Activated T-helper 1 cell treated with anti-CD3 and anti-CD28 coated beads, Interleukin-12 subunit alpha, Interleukin-12 subunit beta, Interleukin-2, Interleukin-4 antibody, amounts not matched to agents 30 ng/mL and 10 ng/mL and 1 ng/mL, durations not matched to agents 14 hours and 24 hours and 36 hours (primary cell): ENCODE results near the gene DNAH11. TPM values are rescaled to one million over a fixed set of nuclear protein-coding genes. Genes with fewer than 3 reads are reported as not detected.
A peak's percentile ranks its signal among the peaks of the same experiment; 100 is the strongest.

Experiments used
- DNase-seq: peaks from one replicate; pipeline ENCODE4 v3.0.0; 2021; ENCODE audit warnings: low spot score
- H3K27ac Mint-ChIP-seq: one replicate; pipeline ENCODE4 v1.8.0; 2021; ENCODE audit warnings: mild to moderate bottlenecking, mixed read lengths
- H3K27me3 Mint-ChIP-seq: one replicate; pipeline ENCODE4 v1.8.0; 2022; ENCODE audit warnings: mild to moderate bottlenecking, moderate library complexity, mixed read lengths; ENCODE audit not compliant: insufficient read depth
- H3K36me3 Mint-ChIP-seq: one replicate; pipeline ENCODE4 v1.8.0; 2021; ENCODE audit warnings: low read depth, mixed read lengths
- H3K4me1 Mint-ChIP-seq: one replicate; pipeline ENCODE4 v1.8.0; 2021; ENCODE audit warnings: low read depth, mixed read lengths
- H3K4me3 Mint-ChIP-seq: one replicate; pipeline ENCODE4 v1.8.0; 2021; ENCODE audit warnings: mild to moderate bottlenecking, moderate library complexity, mixed read lengths
- H3K9me3 Mint-ChIP-seq: one replicate; pipeline ENCODE4 v1.8.0; 2021; ENCODE audit warnings: mixed read lengths
- intact Hi-C: fragments of 100-400 bp; cut with micrococcal nuclease; formaldehyde crosslinking; loops from one replicate; pipeline ENCODE4 v1.15.1; 2024
- total RNA-seq: library from RNA; stranded (reverse); gene quantifications from 2 replicates; pipeline ENCODE4 v1.2.3, GENCODE V29; 2022

Gene DNAH11
- total RNA-seq, 1 donor from 2014 or later = 1.3 TPM

GRCh38 chr7:21754963-21755362, 212.1 kb downstream of the DNAH11 start:
- no peaks in the 10 kb centered on the region for H3K4me1 Mint-ChIP-seq
- DNase-seq = no peak
- H3K27me3 Mint-ChIP-seq = peaks cover 9% of the 10 kb centered on the region
- H3K36me3 Mint-ChIP-seq = no peaks in the 10 kb centered on the region
- H3K4me3 Mint-ChIP-seq = no peak overlapping the region
- no peaks in the 10 kb centered on the region for H3K9me3 Mint-ChIP-seq
- no peak overlapping the region for H3K27ac Mint-ChIP-seq
- intact Hi-C loops = no loop called here

GRCh38 chr7:21757537-21758282, 214.9 kb downstream of the DNAH11 start:
- intact Hi-C loops = no loop called here
- peaks cover 8% of the 10 kb centered on the region for H3K27me3 Mint-ChIP-seq
- no peaks in the 10 kb centered on the region for H3K4me1 Mint-ChIP-seq
- H3K9me3 Mint-ChIP-seq = no peaks in the 10 kb centered on the region
- H3K36me3 Mint-ChIP-seq = no peaks in the 10 kb centered on the region
- no peak for DNase-seq
- H3K27ac Mint-ChIP-seq = no peak overlapping the region
- no peak overlapping the region for H3K4me3 Mint-ChIP-seq

- Mint-ChIP-seq H3K9me3 (no peaks in the 10 kb centered on the region), H3K27ac (no peak overlapping the region), H3K27me3 (peaks cover 8% of the 10 kb centered on the region), H3K4me3 (no peak overlapping the region), H3K4me1 (no peaks in the 10 kb centered on the region), H3K36me3 (no peaks in the 10 kb centered on the region)
- intact Hi-C loops = no loop called here
- DNase-seq = no peak
These were observed 215.4 kb downstream of the DNAH11 start for GRCh38 chr7:21758286-21758685.

GRCh38 chr7:21762469-21762868, 219.6 kb downstream of the DNAH11 start:
- intact Hi-C loops = loop anchor here (10.0 kb wide), 3 partner anchors 182 to 338 kb away; partner anchors contain the start of genes CDCA7L, DNAH11 and SP4
- H3K4me1 Mint-ChIP-seq = peaks cover 6% of the 10 kb centered on the region
- H3K27ac Mint-ChIP-seq = no peak overlapping the region
- no peaks in the 10 kb centered on the region for H3K36me3 Mint-ChIP-seq
- DNase-seq = no peak
- H3K27me3 Mint-ChIP-seq = peaks cover 7% of the 10 kb centered on the region
- H3K4me3 Mint-ChIP-seq = no peak overlapping the region
- H3K9me3 Mint-ChIP-seq = no peaks in the 10 kb centered on the region

GRCh38 chr7:21763818-21764217, 221.0 kb downstream of the DNAH11 start:
- no peak overlapping the region for H3K27ac Mint-ChIP-seq
- no peaks in the 10 kb centered on the region for H3K36me3 Mint-ChIP-seq
- H3K27me3 Mint-ChIP-seq = peaks cover 7% of the 10 kb centered on the region
- H3K9me3 Mint-ChIP-seq = no peaks in the 10 kb centered on the region
- no peak for DNase-seq
- H3K4me3 Mint-ChIP-seq = no peak overlapping the region
- peaks cover 11% of the 10 kb centered on the region for H3K4me1 Mint-ChIP-seq
- intact Hi-C loops = loop anchor here (10.0 kb wide), 3 partner anchors 181 to 339 kb away; partner anchors contain the start of genes CDCA7L, DNAH11 and SP4

- no peak overlapping the region for H3K27ac Mint-ChIP-seq
- H3K36me3 Mint-ChIP-seq = no peaks in the 10 kb centered on the region
- H3K4me1 Mint-ChIP-seq = peaks cover 11% of the 10 kb centered on the region
- intact Hi-C loops = loop anchor here (2.0 to 10.0 kb wide), 4 partner anchors 179 to 341 kb away; partner anchors contain the start of genes CDCA7L, DNAH11 and SP4
- H3K9me3 Mint-ChIP-seq = no peaks in the 10 kb centered on the region
- peaks cover 7% of the 10 kb centered on the region for H3K27me3 Mint-ChIP-seq
- no peak overlapping the region for H3K4me3 Mint-ChIP-seq
- DNase-seq = no peak
These were observed 223.4 kb downstream of the DNAH11 start for GRCh38 chr7:21766218-21766617.

- intact Hi-C loops = loop anchor here (1.0 to 10.0 kb wide), 5 partner anchors 177 to 513 kb away; partner anchors contain the start of genes CDCA7L, DNAH11 and SP4
- Mint-ChIP-seq H3K4me3 (no peak overlapping the region), H3K27ac (no peak overlapping the region), H3K27me3 (peaks cover 7% of the 10 kb centered on the region), H3K36me3 (no peaks in the 10 kb centered on the region), H3K9me3 (no peaks in the 10 kb centered on the region), H3K4me1 (peaks cover 11% of the 10 kb centered on the region)
- peak; percentile 4 for DNase-seq
These were observed 224.6 kb downstream of the DNAH11 start for GRCh38 chr7:21767300-21767900.

GRCh38 chr7:21768279-21768678, 225.4 kb downstream of the DNAH11 start:
- Mint-ChIP-seq H3K4me3 (no peak overlapping the region), H3K36me3 (no peaks in the 10 kb centered on the region), H3K27ac (no peak overlapping the region), H3K4me1 (peaks cover 11% of the 10 kb centered on the region), H3K9me3 (no peaks in the 10 kb centered on the region), H3K27me3 (peaks cover 5% of the 10 kb centered on the region)
- intact Hi-C loops = loop anchor here (10.0 kb wide), 3 partner anchors 177 to 343 kb away; partner anchors contain the start of genes CDCA7L, DNAH11 and SP4
- DNase-seq = no peak

- H3K9me3 Mint-ChIP-seq = no peaks in the 10 kb centered on the region
- H3K4me3 Mint-ChIP-seq = no peak overlapping the region
- intact Hi-C loops = no loop called here
- H3K36me3 Mint-ChIP-seq = no peaks in the 10 kb centered on the region
- peaks cover under 1% of the 10 kb centered on the region for H3K27me3 Mint-ChIP-seq
- peaks cover 5% of the 10 kb centered on the region for H3K4me1 Mint-ChIP-seq
- DNase-seq = no peak
- H3K27ac Mint-ChIP-seq = no peak overlapping the region
These were observed 228.4 kb downstream of the DNAH11 start for GRCh38 chr7:21771266-21771665.

- intact Hi-C loops = no loop called here
- H3K9me3 Mint-ChIP-seq = no peaks in the 10 kb centered on the region
- H3K4me1 Mint-ChIP-seq = peaks cover 5% of the 10 kb centered on the region
- no peak overlapping the region for H3K4me3 Mint-ChIP-seq
- H3K36me3 Mint-ChIP-seq = no peaks in the 10 kb centered on the region
- H3K27ac Mint-ChIP-seq = no peak overlapping the region
- no peaks in the 10 kb centered on the region for H3K27me3 Mint-ChIP-seq
- DNase-seq = no peak
These were observed 229.2 kb downstream of the DNAH11 start for GRCh38 chr7:21771906-21772610.

GRCh38 chr7:21773326-21773725, 230.5 kb downstream of the DNAH11 start:
- Mint-ChIP-seq H3K4me1 (peaks cover 1% of the 10 kb centered on the region), H3K27ac (no peak overlapping the region)
- no peak for DNase-seq

GRCh38 chr7:21777921-21778320, 235.1 kb downstream of the DNAH11 start:
- DNase-seq = no peak
- Mint-ChIP-seq H3K9me3 (no peaks in the 10 kb centered on the region), H3K4me1 (no peaks in the 10 kb centered on the region), H3K36me3 (no peaks in the 10 kb centered on the region), H3K27me3 (peaks cover 2% of the 10 kb centered on the region), H3K27ac (no peak overlapping the region), H3K4me3 (no peak overlapping the region)
- intact Hi-C loops = no loop called here

More at GRCh38 chr7:21773326-21773725, 230.5 kb downstream of the DNAH11 start:
- no peaks in the 10 kb centered on the region for H3K9me3 Mint-ChIP-seq
- intact Hi-C loops = no loop called here
- no peak overlapping the region for H3K4me3 Mint-ChIP-seq
- no peaks in the 10 kb centered on the region for H3K36me3 Mint-ChIP-seq
- H3K27me3 Mint-ChIP-seq = no peaks in the 10 kb centered on the region

- DNase-seq = no peak
- Mint-ChIP-seq H3K27ac (no peak overlapping the region), H3K4me1 (no peaks in the 10 kb centered on the region), H3K36me3 (no peaks in the 10 kb centered on the region), H3K4me3 (no peak overlapping the region), H3K9me3 (no peaks in the 10 kb centered on the region), H3K27me3 (peaks cover 2% of the 10 kb centered on the region)
- intact Hi-C loops = no loop called here
These were observed 236.1 kb downstream of the DNAH11 start for GRCh38 chr7:21778953-21779352.
